DND-41 (cell line): ENCODE results near the gene C2orf69.

Source experiments
- ATAC-seq: fragments of 200-7000 bp; cut with Tn5 transposase; 3 replicates; pipeline ENCODE4 v1.9.1; 2021; ENCODE audit warnings: low read depth; ENCODE audit not compliant: insufficient read depth
- DNase-seq: peaks from one replicate; pipeline ENCODE4 v3.0.0-alpha.2; 2020
- H2AFZ ChIP-seq: 2 replicates; pipeline ENCODE4 v1.6.0; 2012; ENCODE audit warnings: low read depth, low read length
- H3K27ac ChIP-seq: 2 replicates; pipeline ENCODE4 v1.5.1; 2012; ENCODE audit warnings: low read length, inconsistent platforms
- H3K27me3 ChIP-seq: fragments of 200-600 bp; sonication (generic); 2 replicates; pipeline ENCODE4 v1.6.0; 2012; ENCODE audit warnings: low read length, mild to moderate bottlenecking, inconsistent platforms; ENCODE audit not compliant: insufficient read depth, poor library complexity
- H3K36me3 ChIP-seq: 2 replicates; pipeline ENCODE4 v1.5.1; 2012; ENCODE audit warnings: low read length, inconsistent platforms; ENCODE audit not compliant: insufficient read depth
- H3K4me1 ChIP-seq: 2 replicates; pipeline ENCODE4 v1.5.1; 2012; ENCODE audit warnings: mild to moderate bottlenecking, low read length; ENCODE audit not compliant: insufficient read depth
- H3K4me2 ChIP-seq: 2 replicates; pipeline ENCODE4 v1.6.0; 2012; ENCODE audit warnings: mild to moderate bottlenecking, moderate library complexity, low read length, inconsistent platforms; ENCODE audit not compliant: insufficient read depth
- H3K4me3 ChIP-seq, 2 experiments: fragments of 200-600 bp in 1 of 2; shearing (Covaris generic) in 1 of 2; 2 replicates each; pipeline ENCODE4 v1.5.1; 2012 to 2016; ENCODE audit warnings: inconsistent platforms in 2 of 2, low read length in 2 of 2, mild to moderate bottlenecking in 2 of 2, low read depth in 1 of 2, moderate library complexity in 1 of 2
- H3K79me2 ChIP-seq: 2 replicates; pipeline ENCODE4 v1.6.0; 2012; ENCODE audit warnings: low read length, inconsistent platforms; ENCODE audit not compliant: insufficient read depth
- H3K9ac ChIP-seq: 2 replicates; pipeline ENCODE4 v1.6.0; 2012; ENCODE audit warnings: low read depth, mild to moderate bottlenecking, inconsistent platforms, low read length, moderate library complexity
- H3K9me3 ChIP-seq: 2 replicates; pipeline ENCODE4 v1.5.1; 2012; ENCODE audit warnings: low read length, moderate library complexity, mild to moderate bottlenecking, inconsistent platforms; ENCODE audit not compliant: insufficient read depth, severe bottlenecking
- H4K20me1 ChIP-seq: 2 replicates; pipeline ENCODE4 v1.6.0; 2012; ENCODE audit warnings: low read length; ENCODE audit not compliant: insufficient read depth
- EZH2 ChIP-seq: IDR thresholded peaks from 3 replicates; pipeline ENCODE4 v1.6.1; 2012; ENCODE audit warnings: borderline replicate concordance, low read depth, mild to moderate bottlenecking, moderate library complexity, low read length, inconsistent platforms; ENCODE audit not compliant: severe bottlenecking
- TF ChIP-seq, protein P1 (sequence below): IDR thresholded peaks from 2 replicates; pipeline ENCODE4 v1.5.1; 2012; ENCODE audit warnings: borderline replicate concordance, low read length, moderate library complexity, mild to moderate bottlenecking; ENCODE audit not compliant: poor library complexity, severe bottlenecking; ENCODE audit errors: extremely low read depth

C2orf69 gene

DNA sequence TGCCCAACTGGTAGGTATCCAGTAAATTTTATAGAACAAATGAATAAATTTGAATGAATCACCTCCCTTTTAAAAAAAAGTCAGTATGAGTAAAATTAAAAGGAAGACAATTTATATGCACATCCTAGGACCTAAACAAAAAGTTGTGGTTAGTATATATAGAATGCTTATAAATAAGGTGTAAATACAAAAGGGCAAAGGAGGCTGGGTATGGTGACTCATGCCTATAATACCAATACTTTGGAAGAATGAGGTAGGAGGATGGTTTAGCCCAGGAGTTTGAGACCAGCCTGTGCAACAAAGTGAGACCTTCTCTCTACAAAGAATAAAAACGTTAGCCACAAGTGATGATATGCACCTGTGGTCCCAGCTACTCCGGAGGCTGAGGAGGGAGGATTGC is 12.8 kb downstream of the C2orf69 start:
- peaks cover 81% of the 10 kb centered on the region for H3K79me2 ChIP-seq

DNA sequence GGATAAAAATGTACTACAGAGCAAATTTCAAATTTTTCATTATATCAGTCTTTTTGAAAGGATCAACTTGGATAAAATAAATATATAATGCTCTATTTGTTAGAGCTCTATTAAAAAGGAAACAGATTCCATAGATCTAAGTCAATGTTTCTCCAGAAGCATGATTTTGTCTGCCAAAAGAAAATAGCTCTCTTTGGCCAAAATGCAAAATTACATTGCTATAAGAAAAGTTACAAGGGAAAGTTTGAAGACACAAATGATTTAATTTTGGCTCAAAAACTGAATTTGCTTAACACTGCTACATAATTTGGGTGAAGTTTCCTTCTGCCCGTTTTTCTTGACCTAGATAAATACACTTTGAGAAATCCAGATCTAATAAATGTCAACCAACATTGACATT is 15.7 kb downstream of the C2orf69 start:
- Histone ChIP-seq H3K36me3 (peaks cover 69% of the 10 kb centered on the region), H3K27ac (no peak overlapping the region), H3K9ac (no peak overlapping the region)

More for the DNA sequence above, 12.8 kb downstream of the C2orf69 start:
- H3K36me3 ChIP-seq: peaks cover 64% of the 10 kb centered on the region
- DNase-seq (no peak), ATAC-seq (no peak)
- H3K4me3 ChIP-seq: no peak overlapping the region
- no peak overlapping the region for H2AFZ ChIP-seq
- H3K27me3 ChIP-seq: no peaks in the 10 kb centered on the region
- no peaks in the 10 kb centered on the region for H3K4me1 ChIP-seq
- TF ChIP-seq, protein P1, sequence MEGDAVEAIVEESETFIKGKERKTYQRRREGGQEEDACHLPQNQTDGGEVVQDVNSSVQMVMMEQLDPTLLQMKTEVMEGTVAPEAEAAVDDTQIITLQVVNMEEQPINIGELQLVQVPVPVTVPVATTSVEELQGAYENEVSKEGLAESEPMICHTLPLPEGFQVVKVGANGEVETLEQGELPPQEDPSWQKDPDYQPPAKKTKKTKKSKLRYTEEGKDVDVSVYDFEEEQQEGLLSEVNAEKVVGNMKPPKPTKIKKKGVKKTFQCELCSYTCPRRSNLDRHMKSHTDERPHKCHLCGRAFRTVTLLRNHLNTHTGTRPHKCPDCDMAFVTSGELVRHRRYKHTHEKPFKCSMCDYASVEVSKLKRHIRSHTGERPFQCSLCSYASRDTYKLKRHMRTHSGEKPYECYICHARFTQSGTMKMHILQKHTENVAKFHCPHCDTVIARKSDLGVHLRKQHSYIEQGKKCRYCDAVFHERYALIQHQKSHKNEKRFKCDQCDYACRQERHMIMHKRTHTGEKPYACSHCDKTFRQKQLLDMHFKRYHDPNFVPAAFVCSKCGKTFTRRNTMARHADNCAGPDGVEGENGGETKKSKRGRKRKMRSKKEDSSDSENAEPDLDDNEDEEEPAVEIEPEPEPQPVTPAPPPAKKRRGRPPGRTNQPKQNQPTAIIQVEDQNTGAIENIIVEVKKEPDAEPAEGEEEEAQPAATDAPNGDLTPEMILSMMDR: no peak
- no peak for TF ChIP-seq EZH2
- H4K20me1 ChIP-seq: peaks cover 34% of the 10 kb centered on the region
- H3K27ac ChIP-seq: no peak overlapping the region
- H3K4me2 ChIP-seq: no peak overlapping the region
- no peak overlapping the region for H3K9ac ChIP-seq
- H3K9me3 ChIP-seq: no peaks in the 10 kb centered on the region

DNA sequence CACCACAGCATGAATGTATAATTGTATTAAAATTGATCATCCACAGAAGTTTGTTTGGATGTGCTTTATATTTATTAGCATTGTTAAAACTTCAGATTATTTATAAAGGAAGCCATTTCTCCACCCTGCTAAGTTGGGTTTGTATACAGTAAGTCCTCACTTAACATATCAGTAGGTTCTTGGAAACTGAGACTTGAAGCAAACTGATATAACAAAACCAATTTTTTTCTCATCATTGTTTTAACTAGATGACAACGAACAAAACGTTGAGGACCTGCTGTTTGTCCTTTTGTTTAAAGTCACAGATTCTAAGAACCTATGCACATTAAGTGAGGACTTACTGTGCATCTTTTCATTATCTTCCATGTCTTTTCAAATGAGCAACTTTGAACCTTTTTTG is 17.1 kb downstream of the C2orf69 start:
- Histone ChIP-seq H3K36me3 (peaks cover 78% of the 10 kb centered on the region), H3K9ac (no peak overlapping the region), H2AFZ (no peak overlapping the region), H3K79me2 (peaks cover 42% of the 10 kb centered on the region), H3K27me3 (no peaks in the 10 kb centered on the region), H3K4me3 (no peak overlapping the region), H4K20me1 (peaks cover 15% of the 10 kb centered on the region; the same call in 1 of the 2 replicates), H3K9me3 (no peaks in the 10 kb centered on the region), H3K4me1 (no peaks in the 10 kb centered on the region), H3K27ac (no peak overlapping the region), H3K4me2 (no peak overlapping the region)
- no peak for TF ChIP-seq EZH2
- TF ChIP-seq, protein P1: no peak
- DNase-seq: no peak
- no peak for ATAC-seq

More for the DNA sequence above, 15.7 kb downstream of the C2orf69 start:
- no peak overlapping the region for H3K4me2 ChIP-seq
- no peak for TF ChIP-seq EZH2
- TF ChIP-seq, protein P1: no peak
- no peaks in the 10 kb centered on the region for H3K4me1 ChIP-seq
- H3K79me2 ChIP-seq: peaks cover 56% of the 10 kb centered on the region
- ATAC-seq (no peak), DNase-seq (no peak)
- H2AFZ ChIP-seq: no peak overlapping the region
- no peaks in the 10 kb centered on the region for H3K27me3 ChIP-seq
- H3K4me3 ChIP-seq: no peak overlapping the region
- no peaks in the 10 kb centered on the region for H3K9me3 ChIP-seq
- H4K20me1 ChIP-seq: peaks cover 21% of the 10 kb centered on the region

DNA sequence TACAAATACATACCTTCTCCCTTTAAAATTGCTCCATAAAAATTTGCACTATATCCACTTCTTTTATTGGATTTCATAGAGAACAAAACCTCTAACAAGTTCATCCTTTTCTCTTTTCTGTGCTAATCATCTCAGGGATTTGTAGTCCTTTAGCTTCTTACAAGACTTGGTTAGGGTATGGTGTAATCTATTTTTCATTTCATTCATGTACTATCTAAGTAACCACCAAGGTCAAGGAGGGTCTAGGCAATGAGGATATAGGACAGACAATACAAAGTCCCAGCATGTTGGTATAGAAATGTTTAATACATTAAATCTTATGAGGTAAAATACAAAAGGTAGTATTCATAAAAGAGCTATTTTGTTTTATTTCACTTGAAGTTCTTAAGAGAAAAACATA is 17.5 kb downstream of the C2orf69 start:
- TF ChIP-seq, protein P1: no peak
- no peak for TF ChIP-seq EZH2
- no peak overlapping the region for H3K9ac ChIP-seq
- no peaks in the 10 kb centered on the region for H3K9me3 ChIP-seq
- no peak for ATAC-seq
- H3K4me3 ChIP-seq: no peak overlapping the region
- H3K36me3 ChIP-seq: peaks cover 79% of the 10 kb centered on the region
- no peaks in the 10 kb centered on the region for H3K4me1 ChIP-seq
- no peaks in the 10 kb centered on the region for H3K27me3 ChIP-seq
- DNase-seq: no peak
- H3K4me2 ChIP-seq: no peak overlapping the region
- no peak overlapping the region for H3K27ac ChIP-seq
- H4K20me1 ChIP-seq: peaks cover 14% of the 10 kb centered on the region; the same call in 1 of the 2 replicates
- peaks cover 38% of the 10 kb centered on the region for H3K79me2 ChIP-seq
- H2AFZ ChIP-seq: no peak overlapping the region
